LNCaP clone FGC (cell line): ENCODE data around the gene HAPLN2.

Experiments
- DNase-seq: peaks from one replicate; pipeline ENCODE4 v3.0.0-alpha.2; 2011; ENCODE audit warnings: low read depth
- H3K4me3 ChIP-seq: 2 replicates; pipeline ENCODE4 v1.5.1; 2011; ENCODE audit warnings: mild to moderate bottlenecking, low read depth, low read length, control low read depth
- TF ChIP-seq, protein P1 (sequence below): IDR thresholded peaks from 2 replicates; pipeline ENCODE4 v1.5.1; 2012; ENCODE audit warnings: mild to moderate bottlenecking; ENCODE audit not compliant: control insufficient read depth, insufficient read depth; ENCODE audit errors: extremely low read depth

The HAPLN2 gene

DNA sequence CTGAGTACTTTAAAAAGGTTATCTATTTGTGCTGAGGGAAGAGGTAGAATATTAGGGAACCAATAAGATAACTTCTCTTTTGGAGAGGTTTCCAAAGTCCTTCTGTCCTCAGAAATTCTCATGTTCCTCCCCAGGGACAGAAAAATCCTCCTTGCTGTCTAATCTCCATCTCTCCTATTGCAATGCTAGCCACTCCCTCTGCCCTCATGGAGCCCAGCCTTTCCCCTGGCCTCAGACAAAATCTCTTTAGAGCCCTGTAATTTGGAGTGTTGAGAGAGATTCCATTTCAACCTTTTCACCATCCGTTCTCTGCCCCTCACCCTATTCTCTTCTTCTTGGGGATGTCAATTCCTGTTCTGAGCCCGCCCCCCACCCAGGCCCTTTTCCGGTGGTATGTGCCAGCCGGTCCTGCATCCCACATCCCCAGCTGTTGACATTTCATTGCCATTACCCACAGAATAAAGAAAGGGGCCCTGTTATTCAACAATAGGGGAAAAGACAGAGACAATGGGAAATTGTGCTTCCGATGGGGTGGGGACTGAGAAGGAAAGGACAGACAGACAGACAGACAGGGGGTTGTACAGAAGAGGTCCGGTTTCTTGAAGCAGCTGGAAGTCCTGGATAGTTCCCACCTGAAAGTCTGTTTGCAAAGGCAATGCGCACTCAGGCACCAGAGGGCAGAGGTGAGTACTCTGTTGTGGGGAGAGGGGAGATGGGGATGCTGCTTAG, at the start of gene HAPLN2:
HAPLN2 (plus strand) TSS at position 563 of the 729 bp plus-strand sequence. CDS start 4,076 bp downstream, outside the sequence.
- no peak within 1 kb of the TSS for H3K4me3 ChIP-seq
- TF ChIP-seq, protein P1, sequence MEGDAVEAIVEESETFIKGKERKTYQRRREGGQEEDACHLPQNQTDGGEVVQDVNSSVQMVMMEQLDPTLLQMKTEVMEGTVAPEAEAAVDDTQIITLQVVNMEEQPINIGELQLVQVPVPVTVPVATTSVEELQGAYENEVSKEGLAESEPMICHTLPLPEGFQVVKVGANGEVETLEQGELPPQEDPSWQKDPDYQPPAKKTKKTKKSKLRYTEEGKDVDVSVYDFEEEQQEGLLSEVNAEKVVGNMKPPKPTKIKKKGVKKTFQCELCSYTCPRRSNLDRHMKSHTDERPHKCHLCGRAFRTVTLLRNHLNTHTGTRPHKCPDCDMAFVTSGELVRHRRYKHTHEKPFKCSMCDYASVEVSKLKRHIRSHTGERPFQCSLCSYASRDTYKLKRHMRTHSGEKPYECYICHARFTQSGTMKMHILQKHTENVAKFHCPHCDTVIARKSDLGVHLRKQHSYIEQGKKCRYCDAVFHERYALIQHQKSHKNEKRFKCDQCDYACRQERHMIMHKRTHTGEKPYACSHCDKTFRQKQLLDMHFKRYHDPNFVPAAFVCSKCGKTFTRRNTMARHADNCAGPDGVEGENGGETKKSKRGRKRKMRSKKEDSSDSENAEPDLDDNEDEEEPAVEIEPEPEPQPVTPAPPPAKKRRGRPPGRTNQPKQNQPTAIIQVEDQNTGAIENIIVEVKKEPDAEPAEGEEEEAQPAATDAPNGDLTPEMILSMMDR = peak; percentile 63
- no peak for DNase-seq

DNA sequence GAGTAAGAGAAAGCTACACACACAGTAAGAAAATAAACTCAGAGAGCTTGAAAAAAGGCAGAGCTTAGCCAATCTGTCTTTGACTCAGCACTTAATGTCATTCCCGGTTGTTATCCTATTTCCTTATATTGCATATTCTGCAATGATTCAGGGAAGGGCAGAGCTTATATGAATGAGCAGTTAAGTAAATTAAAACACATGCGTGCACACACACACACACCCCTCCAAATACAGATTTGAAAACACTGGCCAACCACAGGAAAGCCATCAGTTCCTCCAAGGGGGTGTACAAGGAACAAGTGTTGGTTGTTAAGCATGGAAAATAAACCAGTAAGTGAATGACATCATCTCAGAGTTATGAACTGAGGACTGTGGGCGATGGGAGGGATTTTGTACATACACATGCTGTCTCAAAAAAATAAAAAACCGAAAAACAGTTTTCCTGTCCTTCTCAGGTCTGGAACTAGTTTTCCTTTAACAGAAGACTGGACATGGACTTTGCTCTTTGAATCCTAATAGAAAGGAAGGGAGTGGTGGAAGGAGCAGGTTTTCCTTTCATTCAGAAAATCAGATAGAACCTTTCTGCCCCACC, 47.9 kb upstream of the HAPLN2 start:
- no peak for DNase-seq
- H3K4me3 ChIP-seq = peak overlapping the region; percentile 93
- TF ChIP-seq, protein P1 = no peak

DNA sequence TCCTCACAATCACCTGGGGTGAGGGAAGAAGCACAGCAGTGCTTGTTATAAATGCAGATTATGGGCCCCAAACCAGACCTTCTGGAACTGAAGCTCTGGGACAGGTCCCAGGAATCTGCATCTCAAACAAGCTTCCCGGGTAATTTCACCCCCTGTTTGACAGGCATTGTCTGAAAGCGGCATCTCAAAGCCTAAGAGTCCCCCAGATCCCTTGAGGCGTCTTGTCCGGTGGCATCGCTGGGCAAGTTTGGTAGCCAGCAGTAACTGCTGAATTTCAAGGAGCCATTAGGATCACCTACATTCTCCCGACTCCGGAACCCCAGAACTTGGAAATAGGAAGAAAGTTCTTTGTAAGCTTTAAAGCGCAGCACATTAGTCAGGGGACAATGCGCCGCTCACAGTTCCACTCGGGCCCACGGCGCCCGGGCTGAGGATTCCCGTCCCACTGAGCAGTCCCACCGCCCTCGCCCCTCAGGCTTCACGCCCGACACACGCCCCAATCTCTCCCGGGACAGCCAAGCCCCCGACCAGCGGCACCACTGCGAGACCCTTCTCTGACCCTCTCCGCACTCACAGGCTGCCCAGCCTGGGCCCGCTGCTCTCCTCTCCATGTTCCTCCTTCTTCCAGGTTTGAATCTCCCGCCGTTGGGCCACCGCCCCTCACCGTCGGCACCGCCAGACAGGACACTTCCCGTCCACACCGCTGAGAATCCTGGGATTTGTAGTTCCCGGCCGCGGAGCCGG, 47.1 kb upstream of the HAPLN2 start, which contains the start of gene IQGAP3:
IQGAP3 (minus strand) TSS at position 647 of the 744 bp plus-strand sequence; CDS start at position 611, 36 bp downstream.
- peak within 1 kb of the TSS; percentile 93 for H3K4me3 ChIP-seq
- DNase-seq = peak; percentile 50
- TF ChIP-seq, protein P1 = no peak

DNA sequence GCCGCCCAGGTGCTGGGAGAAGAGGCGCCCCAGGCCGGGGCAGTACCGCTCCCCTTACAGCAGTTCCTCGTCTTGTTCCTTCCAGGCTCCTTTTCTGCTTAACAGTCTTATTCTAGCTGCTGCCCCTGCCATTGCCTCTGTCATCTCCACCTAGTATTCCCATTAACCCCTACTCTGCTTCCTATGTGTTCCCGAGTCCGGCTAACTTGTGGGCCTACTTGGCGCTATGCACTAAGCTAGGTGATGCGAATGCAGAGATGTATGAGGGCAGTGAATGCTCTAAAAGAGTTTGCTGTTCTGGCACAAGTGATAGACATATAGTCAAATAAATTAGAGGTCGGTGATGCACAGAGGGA, 46.6 kb upstream of the HAPLN2 start:
- H3K4me3 ChIP-seq = peak overlapping the region; percentile 93
- TF ChIP-seq, protein P1 = no peak

DNA sequence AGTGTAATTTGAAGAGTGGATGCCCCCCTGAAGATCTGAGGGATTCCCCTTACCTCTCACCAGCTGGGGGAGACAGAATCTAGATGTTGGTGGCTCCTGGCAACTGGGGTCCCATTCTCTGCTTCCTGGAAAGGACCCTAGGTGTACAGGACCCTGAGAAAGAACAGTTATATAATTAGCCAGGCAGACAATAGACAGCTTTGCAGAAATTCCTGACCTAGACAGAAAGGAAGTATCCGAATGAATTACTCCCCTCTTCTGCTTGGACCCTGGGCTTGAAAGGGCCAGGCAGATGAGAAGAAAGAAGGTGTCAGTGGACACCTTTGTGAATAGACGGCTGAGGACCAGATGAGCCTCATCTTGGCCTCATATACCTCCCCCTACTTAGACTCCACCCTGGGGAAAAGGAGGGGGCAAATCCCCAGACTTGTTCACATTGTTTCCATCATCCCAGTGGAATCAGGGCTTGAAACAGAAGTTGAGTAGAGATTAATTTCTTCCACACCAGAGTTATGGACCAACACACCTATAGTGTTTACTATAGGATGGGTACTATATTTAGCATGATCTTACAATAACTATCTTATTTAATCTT, 45.1 kb upstream of the HAPLN2 start:
- TF ChIP-seq, protein P1 = no peak
- H3K4me3 ChIP-seq = no peak overlapping the region
- DNase-seq = no peak

More for the DNA sequence above, 46.6 kb upstream of the HAPLN2 start:
- DNase-seq = no peak

DNA sequence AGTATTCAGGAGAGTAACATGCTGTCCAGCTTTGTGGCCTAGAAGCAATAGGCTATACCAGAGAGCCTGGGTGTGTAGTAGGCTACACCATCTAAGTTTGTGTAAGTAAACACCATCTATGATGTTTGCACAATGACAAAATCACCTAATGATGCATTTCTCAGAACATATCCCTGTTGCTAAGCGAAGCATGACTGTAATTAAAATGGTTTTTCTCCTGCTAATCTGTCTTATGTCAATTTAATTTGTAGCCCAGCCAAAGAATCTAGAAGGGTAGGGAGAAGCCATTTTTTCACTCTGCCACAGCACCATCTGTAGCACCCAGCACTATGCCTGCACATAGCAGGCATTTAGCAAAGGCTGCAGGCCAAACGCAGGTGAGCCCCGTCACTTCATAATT, 41.7 kb upstream of the HAPLN2 start:
- TF ChIP-seq, protein P1 = no peak
- DNase-seq = no peak
- H3K4me3 ChIP-seq = no peak overlapping the region
